Calu3 (cell line): ENCODE data around the gene ZNF354C. TPM values are rescaled to one million over a fixed set of nuclear protein-coding genes. Genes with fewer than 3 reads are reported as not detected.

ENCODE experiments used
- BruUV-seq: library from RNA; stranded (reverse); fragments of 400-500 nt; replicated peaks from 2 replicates; lab custom pipeline; 2021; lab: Mats Ljungman, UMichigan
- CTCF ChIA-PET: fragments of 300-600 bp; sonication (Branson Sonifier 250); formaldehyde crosslinking; loops from one replicate; lab custom pipeline; 2022; ENCODE audit warnings: antibody characterized with exemption; lab: Charles Lee
- DNase-seq: peaks from one replicate; pipeline ENCODE4 v3.0.0; 2022
- H3K27ac Mint-ChIP-seq: one replicate; pipeline ENCODE4 v1.8.0; 2022; ENCODE audit warnings: mixed read lengths; ENCODE audit not compliant: unreplicated experiment
- H3K27me3 Mint-ChIP-seq: one replicate; pipeline ENCODE4 v1.8.0; 2022; ENCODE audit warnings: mixed read lengths; ENCODE audit not compliant: unreplicated experiment
- H3K36me3 Mint-ChIP-seq: one replicate; pipeline ENCODE4 v1.8.0; 2022; ENCODE audit warnings: mild to moderate bottlenecking, moderate library complexity, mixed read lengths; ENCODE audit not compliant: insufficient read depth, unreplicated experiment
- H3K4me1 Mint-ChIP-seq: one replicate; pipeline ENCODE4 v1.8.0; 2022; ENCODE audit warnings: mild to moderate bottlenecking, low read depth, mixed read lengths; ENCODE audit not compliant: unreplicated experiment
- H3K4me3 Mint-ChIP-seq: one replicate; pipeline ENCODE4 v1.8.0; 2022; ENCODE audit warnings: mild to moderate bottlenecking, low read depth, moderate library complexity, mixed read lengths; ENCODE audit not compliant: unreplicated experiment
- H3K9me3 Mint-ChIP-seq: one replicate; pipeline ENCODE4 v1.8.0; 2022; ENCODE audit warnings: low read depth, mixed read lengths; ENCODE audit not compliant: unreplicated experiment
- CTCF ChIP-seq: fragments of 200-600 bp; IDR thresholded peaks from one replicate; pipeline ENCODE4 v1.8.0; 2022; ENCODE audit warnings: antibody characterized with exemption; ENCODE audit not compliant: unreplicated experiment
- intact Hi-C: fragments of 100-400 bp; cut with micrococcal nuclease; formaldehyde crosslinking; loops from one replicate; pipeline ENCODE4 v1.10.0; 2022; ENCODE audit not compliant: unreplicated experiment
- total RNA-seq: library from RNA; stranded (reverse); gene quantifications from 2 replicates; pipeline ENCODE4 v1.2.3, GENCODE V29; 2022

Gene ZNF354C
- total RNA-seq, 1 experiment from 2014 or later: 2.1 TPM

- Mint-ChIP-seq H3K4me1 (no peaks in the 10 kb centered on the region), H3K36me3 (no peaks in the 10 kb centered on the region), H3K4me3 (no peak overlapping the region), H3K27me3 (no peaks in the 10 kb centered on the region), H3K9me3 (peaks cover 21% of the 10 kb centered on the region), H3K27ac (no peak overlapping the region)
- no TSS peak for BruUV-seq
- intact Hi-C loops: no loop called here
- CTCF ChIA-PET: no interaction called here
- DNase-seq: no peak
- no peak for TF ChIP-seq CTCF
These were observed 59.4 kb downstream of the ZNF354C start for GRCh38 chr5:179119415-179120170.

DNA sequence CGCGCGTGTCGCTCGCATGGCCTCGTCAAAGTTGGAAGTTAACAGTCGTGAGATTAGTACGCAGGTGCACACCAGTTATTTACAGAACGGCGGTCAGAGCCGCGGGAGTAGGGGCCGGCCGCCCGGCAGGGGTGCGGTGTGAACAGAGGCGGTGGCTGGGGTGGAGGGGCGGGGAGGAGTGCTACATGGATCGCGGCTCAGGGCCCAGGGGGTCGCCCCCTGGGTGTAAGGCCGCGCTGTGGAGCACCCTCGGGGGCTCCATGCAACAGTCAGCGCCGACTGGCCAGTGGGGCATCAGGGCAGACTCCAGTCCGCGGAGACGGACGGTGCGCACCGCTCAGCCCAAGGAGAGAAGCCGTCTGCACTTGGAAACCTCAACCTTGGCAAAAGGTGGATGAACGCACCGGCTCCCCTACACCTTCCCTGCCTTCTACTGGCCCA is 60.3 kb downstream of the ZNF354C start:
- DNase-seq: no peak
- intact Hi-C loops: no loop called here
- no TSS peak for BruUV-seq
- H3K4me3 Mint-ChIP-seq: no peak overlapping the region
- CTCF ChIA-PET: no interaction called here
- no peaks in the 10 kb centered on the region for H3K27me3 Mint-ChIP-seq
- no peak for TF ChIP-seq CTCF
- H3K4me1 Mint-ChIP-seq: no peaks in the 10 kb centered on the region
- H3K36me3 Mint-ChIP-seq: no peaks in the 10 kb centered on the region
- H3K9me3 Mint-ChIP-seq: peaks cover 15% of the 10 kb centered on the region
- H3K27ac Mint-ChIP-seq: no peak overlapping the region

- Mint-ChIP-seq H3K4me1 (no peaks in the 10 kb centered on the region), H3K4me3 (no peak overlapping the region), H3K27ac (no peak overlapping the region), H3K9me3 (peaks cover 15% of the 10 kb centered on the region), H3K27me3 (no peaks in the 10 kb centered on the region), H3K36me3 (no peaks in the 10 kb centered on the region)
- no TSS peak for BruUV-seq
- DNase-seq: no peak
- intact Hi-C loops: no loop called here
- CTCF ChIA-PET: no interaction called here
- TF ChIP-seq CTCF: no peak
These were observed 60.9 kb downstream of the ZNF354C start for GRCh38 chr5:179120951-179121666.

- TF ChIP-seq CTCF: no peak
- no peaks in the 10 kb centered on the region for H3K36me3 Mint-ChIP-seq
- CTCF ChIA-PET: no interaction called here
- no peaks in the 10 kb centered on the region for H3K4me1 Mint-ChIP-seq
- peaks cover 11% of the 10 kb centered on the region for H3K9me3 Mint-ChIP-seq
- no peak for DNase-seq
- H3K27me3 Mint-ChIP-seq: no peaks in the 10 kb centered on the region
- H3K4me3 Mint-ChIP-seq: no peak overlapping the region
- intact Hi-C loops: no loop called here
- no TSS peak for BruUV-seq
- no peak overlapping the region for H3K27ac Mint-ChIP-seq
These were observed 61.5 kb downstream of the ZNF354C start for GRCh38 chr5:179121667-179122111.
